NCI-H82 treated with DMSO at 0.1 percent for 48 hours (cell line): Measurements from ENCODE around the gene SRGAP2B.
"Not testable (repeated sequence)": the region's sequence is repeated elsewhere in the genome, so short reads cannot be mapped to it uniquely, and the experiment has no call there.

Source experiments
- DNase-seq: peaks from one replicate; lab custom pipeline; 2025; ENCODE audit not compliant: unreplicated experiment; lab: John Stamatoyannopoulos, UW

SRGAP2B gene

DNA sequence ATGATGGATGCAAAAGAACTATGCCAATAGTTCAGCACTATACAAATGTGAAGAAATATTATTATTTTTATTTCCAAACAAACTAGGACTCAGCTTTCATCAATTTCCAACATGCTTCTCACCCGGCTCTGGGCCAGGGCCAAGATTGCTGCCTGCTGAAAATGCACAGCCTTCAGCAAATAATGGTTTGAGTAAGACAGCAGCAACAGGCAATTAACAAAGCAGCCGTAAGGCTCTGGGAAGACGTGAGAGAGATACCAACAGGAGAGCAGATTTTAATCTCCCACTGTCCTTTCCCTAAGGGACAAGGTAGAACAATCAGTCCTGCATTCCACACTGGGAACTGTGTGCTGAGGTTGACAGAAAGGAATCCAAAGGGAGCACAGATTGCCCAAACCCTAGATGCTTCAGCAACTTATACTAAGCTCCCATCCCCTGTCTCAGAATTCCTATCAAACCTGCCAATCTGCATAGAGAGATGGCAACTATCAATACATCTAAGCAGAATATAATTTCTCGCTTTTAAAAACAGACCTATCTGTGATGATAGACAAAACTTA is 134.1 kb downstream of the SRGAP2B start:
- not testable (repeated sequence) for DNase-seq

DNA sequence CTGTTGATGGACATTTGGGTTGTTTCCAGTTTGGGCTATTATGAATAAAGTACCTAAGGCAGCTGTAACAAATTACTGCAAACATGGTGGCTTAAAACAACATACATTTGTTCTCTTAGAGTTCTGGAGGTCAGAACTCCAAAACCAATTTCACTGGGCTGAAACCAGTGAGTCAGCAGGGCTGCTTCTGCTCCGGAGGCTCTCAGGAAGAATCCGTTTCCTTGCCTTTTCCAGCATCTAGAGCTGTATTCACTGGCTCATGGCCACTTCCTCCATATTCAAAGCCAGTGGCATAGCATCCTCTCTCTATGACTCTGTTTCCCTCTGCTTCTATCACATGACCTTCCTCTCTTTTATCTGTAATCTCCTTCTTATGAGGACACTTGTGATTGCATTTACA is 146.7 kb downstream of the SRGAP2B start:
- DNase-seq, result not testable (repeated sequence)

DNA sequence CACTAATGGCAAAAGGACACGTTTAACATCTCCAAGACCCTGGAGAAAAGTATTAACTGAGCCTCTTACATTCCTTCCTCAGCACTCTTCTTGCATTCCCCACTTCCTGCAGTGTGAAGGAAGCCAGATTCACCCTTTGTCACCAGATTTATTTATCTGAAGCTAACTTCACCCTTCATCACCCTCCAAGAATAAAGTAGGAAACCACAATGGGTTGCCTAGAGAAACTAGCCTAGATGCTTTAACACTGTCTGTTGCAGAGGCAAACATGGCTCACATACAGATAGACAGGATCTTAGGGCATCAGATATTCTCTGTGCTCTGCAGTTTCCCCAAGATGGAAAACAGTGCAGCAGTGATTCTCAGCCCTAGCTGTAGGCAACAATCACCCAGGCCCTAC is 147.6 kb downstream of the SRGAP2B start:
- not testable (repeated sequence) for DNase-seq

DNA sequence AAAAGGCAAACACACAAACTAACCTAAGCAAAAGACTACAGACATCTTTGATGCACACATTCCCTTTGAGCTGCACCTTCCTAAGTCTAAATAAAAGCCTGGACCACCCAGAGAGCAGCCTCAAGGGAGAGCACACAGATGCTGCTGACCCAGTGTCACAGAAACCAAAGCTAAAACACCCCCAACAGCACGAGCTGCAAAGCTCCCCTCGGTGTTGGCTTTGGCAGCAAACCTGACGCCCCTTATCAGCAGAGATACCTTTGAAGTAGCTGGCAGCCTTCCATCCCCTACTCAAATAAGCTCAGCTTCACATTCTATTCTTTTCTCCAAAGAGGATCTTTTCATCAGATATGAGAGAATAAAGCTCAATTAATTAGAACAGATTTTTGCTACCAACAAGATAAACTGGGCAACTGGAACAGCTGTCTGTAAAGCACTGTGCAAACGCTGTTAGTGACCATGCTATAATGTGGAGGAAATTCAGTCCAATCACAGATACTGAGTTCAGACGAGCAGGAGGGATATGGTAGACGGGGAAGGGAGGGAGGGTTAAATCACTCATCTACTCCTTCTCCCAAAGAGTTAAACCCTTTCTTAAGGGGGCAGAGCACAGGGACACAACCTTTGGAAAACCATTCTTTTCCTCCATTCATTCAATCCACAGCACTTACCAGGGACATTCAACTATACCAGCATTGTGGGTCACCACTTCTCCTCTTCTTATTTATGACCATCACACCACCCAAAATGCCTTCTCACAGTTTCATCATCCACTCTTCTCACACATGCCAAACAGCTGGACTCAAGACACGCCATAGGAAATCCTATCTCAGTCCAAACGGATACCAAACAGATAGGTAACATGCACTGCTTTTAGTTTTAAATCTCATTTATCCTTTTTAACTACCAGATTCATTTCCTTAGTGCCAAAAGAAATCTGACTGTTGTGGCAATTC is 148.3 kb downstream of the SRGAP2B start:
- not testable (repeated sequence) for DNase-seq

DNA sequence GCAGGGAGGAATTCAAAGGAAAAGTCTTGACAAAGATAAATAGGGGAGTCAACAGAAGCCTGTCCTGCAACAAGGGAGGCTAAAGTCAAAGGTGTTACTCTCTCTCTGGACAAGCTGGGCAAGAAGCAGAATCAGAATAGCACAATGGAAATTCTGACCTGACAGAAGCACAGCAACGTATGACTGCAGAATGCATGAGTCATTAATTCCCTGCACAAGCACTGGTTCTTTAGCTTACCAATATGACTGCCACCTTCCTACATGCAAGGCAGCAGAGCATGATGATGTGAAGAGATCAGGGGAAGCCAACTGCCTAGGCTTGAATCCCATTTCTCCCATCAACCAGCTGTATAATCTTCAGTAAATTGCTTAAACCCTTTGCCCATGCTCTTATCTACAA is 153.4 kb downstream of the SRGAP2B start:
- DNase-seq, result not testable (repeated sequence)

DNA sequence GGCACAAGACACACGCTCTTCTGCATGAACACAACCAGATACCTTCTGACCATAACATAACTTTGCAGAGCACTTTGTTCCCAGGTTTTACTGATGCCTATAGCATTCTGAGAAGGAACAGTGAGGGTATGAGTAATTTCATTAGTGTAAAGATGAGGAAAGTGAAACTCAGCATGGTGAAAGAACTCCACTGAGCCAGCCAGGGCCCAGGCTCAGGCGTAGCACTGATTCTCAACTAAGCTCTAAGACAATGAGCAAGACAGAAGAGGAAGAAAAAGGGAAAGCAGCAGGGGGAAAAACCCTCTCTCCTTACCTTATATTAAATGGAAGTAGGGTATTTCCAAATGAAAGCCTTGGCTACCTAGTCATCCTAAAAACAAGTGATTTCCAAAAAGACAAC is 155.1 kb downstream of the SRGAP2B start:
- not testable (repeated sequence) for DNase-seq

GRCh38 chr1:144938627-144939026 is 156.5 kb downstream of the SRGAP2B start:
- DNase-seq, result not testable (repeated sequence)

GRCh38 chr1:144936186-144936732 is 158.9 kb downstream of the SRGAP2B start:
- DNase-seq, result not testable (repeated sequence)

DNA sequence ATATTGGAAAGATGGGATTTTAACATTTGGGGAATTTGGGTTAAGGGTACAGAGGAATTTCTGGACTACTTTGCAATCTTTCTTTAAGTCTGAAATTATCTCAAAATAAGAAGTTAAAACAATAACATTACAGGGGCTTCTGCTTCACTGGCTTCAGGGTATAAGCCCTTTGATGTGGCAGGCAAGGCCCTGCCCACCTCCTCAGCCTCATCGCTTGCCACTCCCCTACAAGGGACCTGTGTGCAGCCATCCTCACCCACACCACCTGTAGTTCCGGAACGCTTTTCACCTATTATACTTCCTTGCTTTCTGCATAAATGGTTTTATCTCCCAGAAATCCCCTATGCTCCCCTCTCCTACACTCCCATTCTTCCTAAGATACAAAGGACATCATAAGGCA is 159.8 kb downstream of the SRGAP2B start:
- DNase-seq, result not testable (repeated sequence)

DNA sequence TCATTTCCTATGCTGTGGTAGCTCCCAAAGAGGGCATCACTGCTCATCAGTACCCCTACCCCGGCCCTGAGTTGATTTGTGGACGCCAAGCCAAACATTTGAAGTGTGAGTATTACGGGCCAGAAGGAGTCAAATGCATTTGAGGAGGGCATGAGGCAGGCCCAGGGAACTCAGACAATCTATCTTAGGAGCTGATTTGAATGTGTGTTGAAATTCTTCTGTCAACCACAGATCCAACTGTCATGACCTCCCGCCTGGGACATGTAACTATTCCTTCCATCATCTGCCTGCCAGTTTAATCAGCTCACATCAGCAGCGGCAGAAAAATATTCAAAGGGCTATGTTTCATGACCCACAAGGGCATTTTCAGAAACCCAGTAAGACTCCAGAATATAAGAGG is 162.1 kb downstream of the SRGAP2B start:
- not testable (repeated sequence) for DNase-seq

DNA sequence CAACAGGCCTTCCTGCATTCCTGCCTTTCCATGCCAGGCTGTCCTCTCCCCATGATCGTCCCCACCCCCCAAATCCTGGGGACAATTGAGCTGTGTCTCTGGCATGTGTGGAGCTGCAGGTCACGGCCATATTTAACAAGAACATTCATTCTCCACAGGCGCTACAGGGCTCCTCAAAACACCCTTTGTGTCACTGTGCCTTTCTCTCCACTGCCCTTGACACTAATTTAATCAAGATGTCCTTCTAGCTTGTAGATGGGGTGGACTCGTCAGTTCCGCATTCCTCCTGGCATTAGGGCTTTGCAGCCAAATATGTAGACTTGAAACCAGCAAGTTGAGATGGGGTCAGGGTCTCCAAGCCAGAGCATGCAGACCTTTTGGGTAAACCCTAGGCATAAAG is 163.0 kb downstream of the SRGAP2B start:
- DNase-seq, result not testable (repeated sequence)

DNA sequence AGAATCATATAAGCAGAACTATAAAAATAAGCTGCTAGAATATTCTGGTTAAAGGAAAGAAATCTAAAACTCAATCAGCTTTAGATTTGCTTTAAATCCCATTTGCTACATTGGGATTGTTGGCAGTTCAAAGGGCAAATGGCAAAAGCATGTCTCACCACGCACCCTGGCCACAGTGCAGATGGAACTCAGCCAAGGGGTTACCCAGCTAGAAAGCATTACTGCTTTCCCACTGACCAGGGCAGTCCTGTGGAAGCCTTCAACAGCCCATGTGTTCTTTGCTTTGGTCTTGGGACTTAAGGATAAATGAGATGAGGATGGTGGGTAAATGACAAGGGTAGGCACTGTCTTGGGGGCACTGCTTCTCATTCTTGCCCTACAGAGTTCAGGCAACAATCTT is 163.6 kb downstream of the SRGAP2B start:
- not testable (repeated sequence) for DNase-seq

DNA sequence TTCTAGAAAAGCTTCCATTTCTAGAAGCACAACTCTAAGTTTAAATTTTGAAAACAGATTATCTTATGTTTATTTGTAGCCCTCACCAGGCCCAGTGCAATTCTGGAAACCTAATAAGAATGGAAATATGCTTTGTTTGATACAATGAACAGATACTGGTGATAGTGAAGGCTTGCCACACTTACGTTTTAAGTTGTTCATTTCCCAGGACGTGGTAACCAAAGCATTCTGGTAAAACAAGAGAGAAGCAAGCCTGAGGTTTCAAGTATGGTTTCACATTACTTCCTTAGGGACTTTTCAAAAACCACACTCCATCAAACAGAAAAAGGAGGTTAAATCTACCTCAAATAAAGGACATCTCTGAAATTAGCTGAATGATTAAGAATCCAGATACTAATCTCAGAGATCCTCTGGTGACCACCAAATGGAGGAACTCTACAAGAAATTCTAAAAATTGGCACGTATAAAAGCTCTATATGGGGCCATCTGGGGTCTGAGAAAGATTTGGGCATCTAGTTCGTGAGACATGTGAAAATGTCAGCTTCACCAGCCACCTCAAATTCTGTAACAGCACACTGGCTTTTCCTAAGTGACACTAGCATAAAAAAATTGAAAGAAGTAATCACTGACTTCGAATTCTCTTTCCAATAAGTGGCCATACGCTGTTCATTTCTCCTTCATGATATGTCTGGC is 164.9 kb downstream of the SRGAP2B start:
- DNase-seq, result not testable (repeated sequence)

GRCh38 chr1:144927292-144927691 is 167.8 kb downstream of the SRGAP2B start:
- DNase-seq, result not testable (repeated sequence)

- not testable (repeated sequence) for DNase-seq
Measured at GRCh38 chr1:144923640-144924039, 171.5 kb downstream of the SRGAP2B start.

DNA sequence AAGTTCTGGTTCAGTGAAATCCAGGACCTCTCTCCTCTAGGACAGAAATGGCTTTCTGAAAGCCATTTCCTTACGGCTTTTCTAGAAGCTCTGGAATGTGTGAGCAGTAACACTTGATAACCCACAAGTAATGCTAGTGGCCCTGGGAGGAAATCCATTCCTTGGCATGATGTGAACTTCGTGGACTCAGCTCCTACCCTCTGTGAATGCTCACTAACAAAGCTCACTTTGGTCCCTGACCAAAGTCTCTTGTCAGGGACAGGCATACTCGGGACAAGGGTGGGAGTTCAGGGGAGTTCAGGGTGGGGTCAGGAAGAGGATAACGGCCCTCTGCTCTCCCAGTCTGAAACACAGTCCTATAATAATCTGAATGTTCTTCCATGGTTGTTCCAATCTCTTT is 172.3 kb downstream of the SRGAP2B start:
- not testable (repeated sequence) for DNase-seq

- not testable (repeated sequence) for DNase-seq
Measured at GRCh38 chr1:144919106-144919505, 176.0 kb downstream of the SRGAP2B start.

DNA sequence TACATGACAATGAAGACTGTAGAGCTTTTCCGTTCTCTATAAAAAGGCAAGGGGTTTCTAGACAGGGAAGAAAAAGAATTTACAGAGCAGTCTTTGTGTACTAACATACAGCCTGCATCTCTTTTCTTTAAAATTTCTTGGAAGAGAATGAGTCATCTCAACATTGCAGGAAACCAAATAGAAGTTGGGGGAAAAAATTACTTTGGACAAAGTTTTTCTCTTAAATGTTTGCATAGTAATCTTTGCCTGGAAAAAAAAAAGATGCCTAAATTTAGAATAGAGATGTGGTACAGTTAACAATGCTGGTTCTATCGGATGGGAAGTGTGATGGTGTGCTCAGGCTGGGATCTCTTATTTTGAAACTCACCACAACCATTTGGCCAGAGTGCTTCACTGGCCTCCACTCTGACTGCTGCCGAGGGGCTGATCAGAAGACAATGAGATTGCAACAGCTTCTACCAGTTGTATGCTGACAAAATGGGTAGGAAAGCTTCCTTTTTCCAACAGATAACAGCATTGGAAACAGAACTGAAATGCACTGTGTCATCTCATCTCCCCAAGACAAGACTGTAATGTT is 177.0 kb downstream of the SRGAP2B start:
- not testable (repeated sequence) for DNase-seq

- DNase-seq, result not testable (repeated sequence)
Measured at GRCh38 chr1:144917154-144918026, 177.7 kb downstream of the SRGAP2B start.
